ENCODE data around the gene TBCCD1. TPM values are rescaled to one million over a fixed set of nuclear protein-coding genes. Genes with fewer than 3 reads are reported as not detected.

The TBCCD1 gene
- total RNA-seq, 1 experiment from 2014 or later: 25.1 TPM

GRCh38 chr3:186516646-186517045, 50.5 kb downstream of the TBCCD1 start:
- no peaks in the 10 kb centered on the region for H3K4me1 Mint-ChIP-seq (ENCODE audit: low read depth, unreplicated experiment)
- CTCF ChIA-PET: interaction anchor here (0.9 kb wide), 1 partner anchor 26 kb away, joined by 3 read pairs; no protein-coding TSS in a partner anchor
- no peak overlapping the region for H3K27ac Mint-ChIP-seq (ENCODE audit: unreplicated experiment)
- no TSS peak for BruUV-seq (replicated peaks)
- intact Hi-C loops (cut with micrococcal nuclease; ENCODE audit: unreplicated experiment): no loop called here
- H3K9me3 Mint-ChIP-seq (ENCODE audit: low read depth, unreplicated experiment): no peaks in the 10 kb centered on the region
- DNase-seq: no peak
- peaks cover 97% of the 10 kb centered on the region for H3K27me3 Mint-ChIP-seq (ENCODE audit: unreplicated experiment)
- no peaks in the 10 kb centered on the region for H3K36me3 Mint-ChIP-seq (ENCODE audit: insufficient read depth, unreplicated experiment)
- TF ChIP-seq, protein P1, sequence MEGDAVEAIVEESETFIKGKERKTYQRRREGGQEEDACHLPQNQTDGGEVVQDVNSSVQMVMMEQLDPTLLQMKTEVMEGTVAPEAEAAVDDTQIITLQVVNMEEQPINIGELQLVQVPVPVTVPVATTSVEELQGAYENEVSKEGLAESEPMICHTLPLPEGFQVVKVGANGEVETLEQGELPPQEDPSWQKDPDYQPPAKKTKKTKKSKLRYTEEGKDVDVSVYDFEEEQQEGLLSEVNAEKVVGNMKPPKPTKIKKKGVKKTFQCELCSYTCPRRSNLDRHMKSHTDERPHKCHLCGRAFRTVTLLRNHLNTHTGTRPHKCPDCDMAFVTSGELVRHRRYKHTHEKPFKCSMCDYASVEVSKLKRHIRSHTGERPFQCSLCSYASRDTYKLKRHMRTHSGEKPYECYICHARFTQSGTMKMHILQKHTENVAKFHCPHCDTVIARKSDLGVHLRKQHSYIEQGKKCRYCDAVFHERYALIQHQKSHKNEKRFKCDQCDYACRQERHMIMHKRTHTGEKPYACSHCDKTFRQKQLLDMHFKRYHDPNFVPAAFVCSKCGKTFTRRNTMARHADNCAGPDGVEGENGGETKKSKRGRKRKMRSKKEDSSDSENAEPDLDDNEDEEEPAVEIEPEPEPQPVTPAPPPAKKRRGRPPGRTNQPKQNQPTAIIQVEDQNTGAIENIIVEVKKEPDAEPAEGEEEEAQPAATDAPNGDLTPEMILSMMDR (IDR thresholded peaks at IDR 0.05; ENCODE audit: unreplicated experiment): no peak
- no peak overlapping the region for H3K4me3 Mint-ChIP-seq (ENCODE audit: low read depth, unreplicated experiment)

GRCh38 chr3:186515125-186515524, 52.0 kb downstream of the TBCCD1 start:
- CTCF ChIA-PET: no interaction called here
- intact Hi-C loops (cut with micrococcal nuclease; ENCODE audit: unreplicated experiment): no loop called here
- TF ChIP-seq, protein P1 (IDR thresholded peaks at IDR 0.05; ENCODE audit: unreplicated experiment): no peak
- peaks cover 97% of the 10 kb centered on the region for H3K27me3 Mint-ChIP-seq (ENCODE audit: unreplicated experiment)
- no peaks in the 10 kb centered on the region for H3K4me1 Mint-ChIP-seq (ENCODE audit: low read depth, unreplicated experiment)
- H3K4me3 Mint-ChIP-seq (ENCODE audit: low read depth, unreplicated experiment): no peak overlapping the region
- H3K27ac Mint-ChIP-seq (ENCODE audit: unreplicated experiment): no peak overlapping the region
- BruUV-seq (replicated peaks): no TSS peak
- no peak for DNase-seq
- no peaks in the 10 kb centered on the region for H3K36me3 Mint-ChIP-seq (ENCODE audit: insufficient read depth, unreplicated experiment)
- H3K9me3 Mint-ChIP-seq (ENCODE audit: low read depth, unreplicated experiment): no peaks in the 10 kb centered on the region

DNA sequence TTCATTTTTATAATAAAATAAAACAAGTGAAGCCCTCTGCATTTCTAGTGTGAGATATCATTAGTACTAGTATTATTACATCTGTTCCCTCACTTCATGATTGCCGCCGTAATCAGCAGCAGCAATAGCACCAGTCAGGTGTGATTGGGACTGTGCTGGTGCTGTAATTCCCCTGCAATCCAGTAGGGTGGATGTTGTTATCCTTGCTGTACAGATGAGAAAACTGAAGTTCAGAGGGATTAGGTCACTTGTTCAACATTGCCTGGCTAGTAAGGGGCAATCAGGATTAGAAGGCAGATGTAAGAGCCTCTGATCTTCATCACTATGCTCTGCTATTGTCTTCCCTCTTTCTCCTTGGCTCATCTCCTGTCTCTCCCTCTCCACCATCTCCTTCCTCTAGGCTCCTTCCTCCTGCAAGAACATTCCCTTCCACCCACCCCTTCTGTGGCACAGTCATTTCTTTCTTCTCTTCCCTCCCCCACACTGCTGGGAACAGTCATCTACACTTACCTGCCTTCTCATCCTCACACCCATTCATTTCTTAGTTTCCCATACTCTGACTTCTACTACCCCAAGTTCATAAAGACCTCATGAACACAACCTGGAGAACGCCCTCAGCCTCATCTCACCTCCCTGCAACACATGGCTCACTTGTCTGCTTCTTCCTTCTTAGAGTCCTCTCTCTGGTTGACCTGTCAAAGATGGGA, 52.7 kb downstream of the TBCCD1 start:
- CTCF ChIA-PET: interaction anchor here (0.6 to 1.3 kb wide), 2 partner anchors 13 to 101 kb away, joined by 4 read pairs; no protein-coding TSS in a partner anchor
- no peak overlapping the region for H3K4me3 Mint-ChIP-seq (ENCODE audit: low read depth, unreplicated experiment)
- intact Hi-C loops (cut with micrococcal nuclease; ENCODE audit: unreplicated experiment): no loop called here
- no peaks in the 10 kb centered on the region for H3K4me1 Mint-ChIP-seq (ENCODE audit: low read depth, unreplicated experiment)
- H3K27me3 Mint-ChIP-seq (ENCODE audit: unreplicated experiment): peaks cover 100% of the 10 kb centered on the region
- no peaks in the 10 kb centered on the region for H3K9me3 Mint-ChIP-seq (ENCODE audit: low read depth, unreplicated experiment)
- peak; percentile 47 for DNase-seq
- H3K36me3 Mint-ChIP-seq (ENCODE audit: insufficient read depth, unreplicated experiment): no peaks in the 10 kb centered on the region
- TF ChIP-seq, protein P1 (IDR thresholded peaks at IDR 0.05; ENCODE audit: unreplicated experiment): peak; percentile 59
- BruUV-seq (replicated peaks): no TSS peak
- no peak overlapping the region for H3K27ac Mint-ChIP-seq (ENCODE audit: unreplicated experiment)

- Mint-ChIP-seq H3K9me3 (ENCODE audit: low read depth, unreplicated experiment) (no peaks in the 10 kb centered on the region), H3K4me3 (ENCODE audit: low read depth, unreplicated experiment) (no peak overlapping the region), H3K36me3 (ENCODE audit: insufficient read depth, unreplicated experiment) (no peaks in the 10 kb centered on the region), H3K27me3 (ENCODE audit: unreplicated experiment) (peaks cover 100% of the 10 kb centered on the region), H3K27ac (ENCODE audit: unreplicated experiment) (no peak overlapping the region), H3K4me1 (ENCODE audit: low read depth, unreplicated experiment) (no peaks in the 10 kb centered on the region)
- DNase-seq: no peak
- no TSS peak for BruUV-seq (replicated peaks)
- intact Hi-C loops (cut with micrococcal nuclease; ENCODE audit: unreplicated experiment): no loop called here
- CTCF ChIA-PET: interaction anchor here (1.3 kb wide), 1 partner anchor 12 kb away, joined by 4 read pairs; no protein-coding TSS in a partner anchor
- TF ChIP-seq, protein P1 (IDR thresholded peaks at IDR 0.05; ENCODE audit: unreplicated experiment): no peak
These were observed 53.8 kb downstream of the TBCCD1 start for GRCh38 chr3:186513386-186513785.
